H9 (cell line): ENCODE results near the gene HAGHL. TPM values are rescaled to one million over a fixed set of nuclear protein-coding genes. Genes with fewer than 3 reads are reported as not detected.

Experiments used
- DNase-seq: peaks from one replicate; pipeline ENCODE4 v3.0.0-alpha.2; 2017
- H2AFZ ChIP-seq: one replicate; pipeline ENCODE4 v1.6.1; 2013; ENCODE audit warnings: mild to moderate bottlenecking, low read length, control low read depth, moderate library complexity
- H2AK5ac ChIP-seq: 2 replicates; pipeline ENCODE4 v1.6.1; 2013; ENCODE audit warnings: low read length, control low read depth, mixed read lengths; ENCODE audit not compliant: insufficient read length
- H2BK120ac ChIP-seq: one replicate; pipeline ENCODE4 v1.6.1; 2013; ENCODE audit warnings: low read depth, mild to moderate bottlenecking, low read length, control low read depth, inconsistent platforms; ENCODE audit not compliant: poor library complexity, severe bottlenecking
- H2BK12ac ChIP-seq: 2 replicates; pipeline ENCODE4 v1.6.1; 2013; ENCODE audit warnings: low read length, control low read depth, mixed read lengths, low read depth; ENCODE audit not compliant: insufficient read length
- H2BK15ac ChIP-seq: 2 replicates; pipeline ENCODE4 v1.6.1; 2013; ENCODE audit warnings: low read depth, low read length, control low read depth
- H2BK20ac ChIP-seq: one replicate; pipeline ENCODE4 v1.6.1; 2013; ENCODE audit warnings: low read depth, mild to moderate bottlenecking, low read length, control low read depth, inconsistent platforms; ENCODE audit not compliant: poor library complexity, severe bottlenecking
- H2BK5ac ChIP-seq: 2 replicates; pipeline ENCODE4 v1.6.1; 2013; ENCODE audit warnings: low read length, control low read depth, mixed read lengths; ENCODE audit not compliant: insufficient read length
- H3K14ac ChIP-seq: 2 replicates; pipeline ENCODE4 v1.6.1; 2013; ENCODE audit warnings: low read length, control low read depth; ENCODE audit not compliant: insufficient read depth
- H3K18ac ChIP-seq: 2 replicates; pipeline ENCODE4 v1.6.1; 2013; ENCODE audit warnings: low read depth, mild to moderate bottlenecking, mixed read lengths, low read length, control low read depth; ENCODE audit not compliant: insufficient read length
- H3K23ac ChIP-seq: 2 replicates; pipeline ENCODE4 v1.6.1; 2013; ENCODE audit warnings: low read length, control low read depth, mixed read lengths, low read depth; ENCODE audit not compliant: insufficient read length
- H3K23me2 ChIP-seq: 2 replicates; pipeline ENCODE4 v1.6.1; 2013; ENCODE audit warnings: low read depth, mild to moderate bottlenecking, mixed read lengths, low read length, control low read depth; ENCODE audit not compliant: insufficient read length, poor library complexity, severe bottlenecking
- H3K27ac ChIP-seq: 2 replicates; pipeline ENCODE4 v1.5.1; 2013; ENCODE audit warnings: low read length, control low read depth, mixed read lengths, low read depth; ENCODE audit not compliant: insufficient read length
- H3K27me3 ChIP-seq: 2 replicates; pipeline ENCODE4 v1.6.1; 2013; ENCODE audit warnings: low read length, control low read depth, inconsistent platforms; ENCODE audit not compliant: insufficient read depth
- H3K4ac ChIP-seq: 2 replicates; pipeline ENCODE4 v1.6.1; 2013; ENCODE audit warnings: low read depth, mild to moderate bottlenecking, control low read depth, inconsistent platforms, low read length, moderate library complexity
- H3K4me1 ChIP-seq: 2 replicates; pipeline ENCODE4 v1.6.1; 2013; ENCODE audit warnings: low read length, control low read depth, inconsistent platforms; ENCODE audit not compliant: insufficient read depth
- H3K4me2 ChIP-seq: 2 replicates; pipeline ENCODE4 v1.6.1; 2013; ENCODE audit warnings: low read length, control low read depth, mixed read lengths; ENCODE audit not compliant: insufficient read length, insufficient read depth
- H3K56ac ChIP-seq: 2 replicates; pipeline ENCODE4 v1.6.1; 2013; ENCODE audit warnings: low read depth, mild to moderate bottlenecking, mixed read lengths, low read length, control low read depth; ENCODE audit not compliant: insufficient read length
- H3K79me1 ChIP-seq: 2 replicates; pipeline ENCODE4 v1.6.1; 2013; ENCODE audit warnings: low read depth, mild to moderate bottlenecking, moderate library complexity, low read length, control low read depth, inconsistent platforms; ENCODE audit not compliant: insufficient read depth, poor library complexity, severe bottlenecking
- H3K79me2 ChIP-seq: 2 replicates; pipeline ENCODE4 v1.6.1; 2013; ENCODE audit warnings: low read length, control low read depth, inconsistent platforms; ENCODE audit not compliant: insufficient read depth
- H3K9ac ChIP-seq: 2 replicates; pipeline ENCODE4 v1.6.1; 2013; ENCODE audit warnings: low read length, control low read depth, mixed read lengths; ENCODE audit not compliant: insufficient read length; ENCODE audit errors: extremely low read depth
- H3K9me3 ChIP-seq: one replicate; pipeline ENCODE4 v1.6.1; 2013; ENCODE audit warnings: low read depth, low read length, inconsistent platforms; ENCODE audit not compliant: control insufficient read depth
- H3T11ph ChIP-seq: one replicate; pipeline ENCODE4 v1.6.1; 2013; ENCODE audit warnings: mild to moderate bottlenecking, low read length, control low read depth, inconsistent platforms
- H4K20me1 ChIP-seq: one replicate; pipeline ENCODE4 v1.6.1; 2013; ENCODE audit not compliant: control insufficient read depth, insufficient read length, insufficient read depth
- H4K5ac ChIP-seq: 2 replicates; pipeline ENCODE4 v1.6.1; 2013; ENCODE audit warnings: low read depth, mild to moderate bottlenecking, mixed read lengths, low read length, control low read depth; ENCODE audit not compliant: insufficient read length
- H4K8ac ChIP-seq: replicated peaks from 2 replicates; pipeline ENCODE4 v1.6.1; 2013; ENCODE audit warnings: low read length, control low read depth, mixed read lengths, low read depth; ENCODE audit not compliant: insufficient read length
- H4K91ac ChIP-seq: 2 replicates; pipeline ENCODE4 v1.6.1; 2013; ENCODE audit warnings: low read depth, mild to moderate bottlenecking, moderate library complexity, mixed read lengths, low read length, control low read depth; ENCODE audit not compliant: insufficient read length
- H3K27ac Mint-ChIP-seq, 3 experiments: 2 replicates in 2 of 3; 3 replicates in 1 of 3; pipeline ENCODE4 v1.8.0; 2020 to 2021; ENCODE audit warnings: mixed read lengths in 3 of 3, mild to moderate bottlenecking in 1 of 3, moderate library complexity in 1 of 3
- H3K27me3 Mint-ChIP-seq: 2 replicates; pipeline ENCODE4 v1.8.0; 2021; ENCODE audit warnings: low read depth, mild to moderate bottlenecking, moderate library complexity, mixed read lengths
- H3K36me3 Mint-ChIP-seq, 3 experiments: 2 replicates in 2 of 3; 3 replicates in 1 of 3; pipeline ENCODE4 v1.8.0; 2020 to 2021; ENCODE audit warnings: low read depth in 3 of 3, mixed read lengths in 3 of 3; ENCODE audit not compliant: insufficient read depth in 1 of 3
- H3K4me1 Mint-ChIP-seq, 2 experiments: 2 replicates each; pipeline ENCODE4 v1.8.0; 2020; ENCODE audit warnings: mixed read lengths in 2 of 2
- H3K4me3 Mint-ChIP-seq, 2 experiments: 2 replicates in 1 of 2; 3 replicates in 1 of 2; pipeline ENCODE4 v1.8.0; 2020 to 2021; ENCODE audit warnings: mild to moderate bottlenecking in 2 of 2, mixed read lengths in 2 of 2, moderate library complexity in 1 of 2
- H3K9me3 Mint-ChIP-seq, 2 experiments: 2 replicates in 1 of 2; 3 replicates in 1 of 2; pipeline ENCODE4 v1.8.0; 2020; ENCODE audit warnings: mild to moderate bottlenecking in 2 of 2, mixed read lengths in 2 of 2, moderate library complexity in 1 of 2
- CTCF ChIP-seq: fragments of 200-600 bp; sonication (generic); conservative IDR thresholded peaks from 3 replicates; pipeline ENCODE4 v1.8.0; 2021; ENCODE audit warnings: antibody characterized with exemption, mild to moderate bottlenecking
- WGBS: extraction: QIAGEN DNeasy Blood & Tissue Kit; methylation state at CpG from one replicate; pipeline ENCODE4 v1.1.7; 2013; ENCODE audit warnings: missing lambda C conversion rate, low lambda C conversion rate, mixed read lengths; ENCODE audit not compliant: insufficient read length; ENCODE audit errors: extremely low coverage; 5-methylcytosine and 5-hydroxymethylcytosine counted together
- total RNA-seq: library from RNA; stranded (reverse); gene quantifications from 2 replicates; pipeline ENCODE4 v1.2.1, GENCODE V29; 2021

The HAGHL gene
- total RNA-seq, 1 experiment from 2014 or later: 25.2 TPM

GRCh38 chr16:681746-682427 is 45.0 kb upstream of the HAGHL start:
- Histone ChIP-seq H3K18ac (no peak overlapping the region), H3K79me1 (no peaks in the 10 kb centered on the region), H3K4me1 (no peaks in the 10 kb centered on the region), H3K79me2 (peaks cover 2% of the 10 kb centered on the region; the same call in 1 of the 2 replicates), H2BK20ac (no peak overlapping the region), H3K27me3 (no peaks in the 10 kb centered on the region), H4K5ac (no peak overlapping the region), H2BK120ac (no peak overlapping the region), H4K91ac (no peak overlapping the region), H4K20me1 (no peaks in the 10 kb centered on the region), H3K4me2 (peak overlapping the region; percentile 71), H3K23ac (no peak overlapping the region), H2BK15ac (no peak overlapping the region), H3K9ac (no peak overlapping the region), H4K8ac (no peak overlapping the region), H2BK12ac (no peak overlapping the region), H3K56ac (no peak overlapping the region), H3K23me2 (peaks cover 11% of the 10 kb centered on the region), H3K14ac (no peak overlapping the region), H2AK5ac (no peak overlapping the region), H3K27ac (no peak overlapping the region), H2AFZ (no peak overlapping the region), H3K4ac (no peak overlapping the region), H3K9me3 (no peaks in the 10 kb centered on the region), H3T11ph (no peak overlapping the region), H2BK5ac (no peak overlapping the region)
- H3K4me1 Mint-ChIP-seq: peaks cover 14 to 32% of the 10 kb centered on the region in 2 experiments
- no peaks in the 10 kb centered on the region; the same call in 1 of the 2 replicates for H3K27me3 Mint-ChIP-seq
- peak overlapping the region; percentile 81 to 86 for H3K4me3 Mint-ChIP-seq
- WGBS: no CpG with 5 or more reads among the region's 28 CpGs
- TF ChIP-seq CTCF: no peak
- no peak for DNase-seq
- H3K9me3 Mint-ChIP-seq: no peaks in the 10 kb centered on the region
- peaks cover 14 to 37% (median 36%) of the 10 kb centered on the region in 3 experiments; a peak in 6 of 7 replicates for H3K36me3 Mint-ChIP-seq
- H3K27ac Mint-ChIP-seq: 0 out of 7 replicates have a peak overlapping the region, but pooled peaks of 1 of the 3 experiments have one; percentile 66
